WTC11 (cell line): Measurements from ENCODE around the gene IGFBPL1.

Source experiments
- CREB1 ChIP-seq: sonication (generic); formaldehyde crosslinking; IDR thresholded peaks from 2 replicates; pipeline ENCODE4 v1.8.0; 2023; ENCODE audit warnings: mild to moderate bottlenecking, missing genetic modification reagents
- CTCF ChIP-seq: fragments of 200-600 bp; IDR thresholded peaks from 2 replicates; pipeline ENCODE4 v1.8.0; 2022; ENCODE audit warnings: antibody characterized with exemption
- ESRRA ChIP-seq: sonication (generic); formaldehyde crosslinking; IDR thresholded peaks from 2 replicates; pipeline ENCODE4 v1.8.1; 2022; ENCODE audit warnings: mild to moderate bottlenecking, missing genetic modification reagents, borderline replicate concordance
- GTF2I ChIP-seq: fragments of 250-450 bp; sonication (Bioruptor Pico); conservative IDR thresholded peaks from 2 replicates; pipeline ENCODE4 v1.4.0; 2021; ENCODE audit warnings: mild to moderate bottlenecking
- MLX ChIP-seq: sonication (generic); formaldehyde crosslinking; IDR thresholded peaks from 2 replicates; pipeline ENCODE4 v1.8.1; 2023; ENCODE audit warnings: mild to moderate bottlenecking, missing genetic modification reagents, moderate library complexity
- MXD4 ChIP-seq: fragments of 250-450 bp; sonication (Bioruptor Pico); IDR thresholded peaks from 2 replicates; pipeline ENCODE4 v1.8.0; 2021; ENCODE audit warnings: mild to moderate bottlenecking, moderate library complexity, borderline replicate concordance
- NFE2L1 ChIP-seq: sonication (generic); formaldehyde crosslinking; IDR thresholded peaks from 2 replicates; pipeline ENCODE4 v1.8.1; 2023; ENCODE audit warnings: missing genetic modification reagents
- SP1 ChIP-seq: sonication (generic); formaldehyde crosslinking; conservative IDR thresholded peaks from 2 replicates; pipeline ENCODE4 v1.8.1; 2022; ENCODE audit warnings: missing genetic modification reagents
- USF2 ChIP-seq: sonication (generic); formaldehyde crosslinking; IDR thresholded peaks from 2 replicates; pipeline ENCODE4 v1.8.1; 2023; ENCODE audit warnings: mild to moderate bottlenecking, missing genetic modification reagents, moderate library complexity

- no peak for TF ChIP-seq USF2
- no peak for TF ChIP-seq GTF2I (CRISPR knock-in tag)
- no peak for TF ChIP-seq CREB1 (CRISPR knock-in tag)
- TF ChIP-seq CTCF, result no peak
- TF ChIP-seq NFE2L1, result no peak
- TF ChIP-seq MLX (CRISPR knock-in tag), result no peak
- no peak for TF ChIP-seq ESRRA (CRISPR knock-in tag)
- no peak for TF ChIP-seq SP1 (CRISPR knock-in tag)
- TF ChIP-seq MXD4, result no peak
These were observed 11.5 kb downstream of the IGFBPL1 start for GRCh38 chr9:38412751-38413150.
